Body of pancreas (tissue), 4 donors: ENCODE data around the gene NVL. TPM values are rescaled to one million over a fixed set of nuclear protein-coding genes. Genes with fewer than 3 reads are reported as not detected.

ENCODE experiments used
- ATAC-seq: fragments of 150-250 bp; one replicate; pipeline ENCODE4 v1.9.1; 2016
- DNase-seq, 4 donors: peaks; one replicate each; pipeline ENCODE4 v3.0.0-alpha.2; 2019
- H3K27ac ChIP-seq, 4 donors: fragments of 200-600 bp; sonication (generic); 1 replicate in 3 of 4; 2 replicates in 1 of 4; pipeline versions ENCODE4 v1.5.1 to v1.6.1; 2016 to 2019; ENCODE audit warnings: mild to moderate bottlenecking in 1 of 4, mixed read lengths in 1 of 4, moderate library complexity in 1 of 4
- H3K27me3 ChIP-seq, 2 donors: fragments of 200-600 bp; sonication (generic); one replicate each; pipeline ENCODE4 v1.6.0; 2016; ENCODE audit warnings: mild to moderate bottlenecking in 1 of 2
- H3K36me3 ChIP-seq, 2 donors: fragments of 200-600 bp; sonication (generic); replicated peaks in 1 of 2; 2 replicates each; pipeline ENCODE4 v1.5.1; 2016; ENCODE audit warnings: low read depth in 2 of 2; ENCODE audit not compliant: insufficient read depth in 1 of 2
- H3K4me1 ChIP-seq: fragments of 200-600 bp; sonication (generic); one replicate; pipeline ENCODE4 v1.6.0; 2016
- H3K4me3 ChIP-seq, 2 donors: fragments of 200-600 bp; sonication (generic); 1 replicate in 1 of 2; 2 replicates in 1 of 2; pipeline ENCODE4 v1.5.1; 2016 to 2019
- H3K9me3 ChIP-seq, 3 donors: fragments of 200-600 bp; sonication (generic); 1 replicate in 2 of 3; 2 replicates in 1 of 3; pipeline ENCODE4 v1.5.1; 2016
- CTCF ChIP-seq, 7 experiments: fragments of 450-650 bp in 4 of 7; fragments of 200-600 bp in 3 of 7; sonication (generic) in 3 of 7; IDR thresholded peaks; one replicate each; pipeline ENCODE4 v1.5.1; 2016 to 2019; ENCODE audit warnings: antibody characterized with exemption in 7 of 7
- POLR2A ChIP-seq, 3 donors: fragments of 450-650 bp; IDR thresholded peaks; one replicate each; pipeline ENCODE4 v1.6.1; 2016; ENCODE audit warnings: antibody characterized with exemption in 3 of 3, mild to moderate bottlenecking in 2 of 3
- WGBS, 2 donors: methylation state at CpG; one replicate each; pipeline ENCODE4 v1.1.5; 2017; 5-methylcytosine and 5-hydroxymethylcytosine counted together
- intact Hi-C: fragments of 100-400 bp; cut with DNase I; formaldehyde crosslinking; loops from one replicate; pipeline ENCODE4 v1.15.1; 2023
- total RNA-seq, 2 donors: library from RNA; depleted of rRNA; stranded (reverse); fragments of >200 nt; gene quantifications; one replicate each; pipeline ENCODE4 v1.1.0, GENCODE V29; 2016

NVL gene
- 10 to 100 TPM; 24.6 to 31.0 TPM for total RNA-seq

- no peak for TF ChIP-seq CTCF (IDR thresholded peaks at IDR 0.05)
- peak in 2 of 3 donors; percentile 73 to 77 for TF ChIP-seq POLR2A (IDR thresholded peaks at IDR 0.05)
- intact Hi-C loops = loop anchor here (10.0 kb wide), 2 partner anchors 145 to 215 kb away; partner anchors contain the start of genes DEGS1 and FBXO28
- Histone ChIP-seq H3K9me3 (no peaks in the 10 kb centered on the region), H3K27me3 (no peaks in the 10 kb centered on the region), H3K4me3 (peak within 1 kb of the TSS; percentile 89 to 93), H3K27ac (peak within 1 kb of the TSS; percentile 85 to 94 (median 93)), H3K4me1 (peaks cover 37% of the 10 kb centered on the region), H3K36me3 (no peaks in the 10 kb centered on the region)
- DNase-seq = peak; percentile 80 to 88 (median 84)
- peak; percentile 98 for ATAC-seq
- 0% methylated on average over 30 to 51 of the region's 52 CpGs for WGBS, 2 donors
Measured at GRCh38 chr1:224329842-224330753, at the start of gene NVL. TSS of gene NVL (minus strand) at chr1:224330172. CDS start at chr1:224330127, 45 bp downstream.

DNA sequence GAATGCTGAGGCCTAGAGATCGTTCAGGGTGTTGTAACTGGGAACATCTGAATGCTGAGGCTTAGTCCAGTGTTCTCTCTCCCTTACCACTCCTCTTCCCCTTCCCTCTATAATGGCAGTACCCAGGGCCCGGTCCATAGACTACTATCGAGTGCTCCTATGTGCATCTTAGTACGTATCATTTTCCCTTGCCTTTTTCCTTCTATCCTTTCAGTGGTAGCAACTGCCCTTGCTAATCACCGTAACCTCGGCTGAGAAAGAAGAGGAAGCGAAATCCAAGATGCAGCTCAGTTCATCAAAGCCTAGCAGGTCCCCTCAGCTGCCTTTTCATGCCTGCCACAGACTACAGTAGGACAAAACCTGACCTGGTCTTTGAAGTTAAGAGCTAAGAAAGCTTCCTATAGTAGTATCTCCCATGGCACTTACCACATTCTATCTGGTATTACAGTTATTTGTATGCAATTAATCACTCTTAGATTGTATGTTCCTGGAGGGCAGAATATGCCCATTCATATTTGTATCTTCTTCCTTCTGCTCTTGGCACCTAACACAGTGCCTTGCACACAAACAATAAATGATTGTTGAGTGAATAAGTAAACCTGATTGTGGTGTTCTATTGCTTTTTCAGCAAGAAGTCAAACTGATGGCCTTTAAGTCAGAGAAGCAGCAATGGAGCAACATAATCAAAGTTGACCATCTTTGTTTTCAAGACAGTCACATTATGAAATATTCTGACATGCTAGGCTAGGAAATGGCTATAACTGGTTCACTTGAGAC lies 49.1 kb upstream of the NVL start:
- H3K27me3 ChIP-seq = no peaks in the 10 kb centered on the region
- no peak for TF ChIP-seq CTCF (IDR thresholded peaks at IDR 0.05)
- TF ChIP-seq POLR2A (IDR thresholded peaks at IDR 0.05) = no peak
- no peak overlapping the region for H3K4me3 ChIP-seq
- ATAC-seq (no peak), DNase-seq (no peak)
- H3K36me3 ChIP-seq = peaks cover 0 to 9% of the 10 kb centered on the region in 2 donors
- 87 to 90% methylated on average over 7 of the region's 7 CpGs for WGBS, 2 donors
- no peaks in the 10 kb centered on the region for H3K4me1 ChIP-seq
- peak overlapping the region in 1 of 4 donors; percentile 27 for H3K27ac ChIP-seq
- no peaks in the 10 kb centered on the region for H3K9me3 ChIP-seq
- intact Hi-C loops = no loop called here

GRCh38 chr1:224377676-224378006 lies 47.7 kb upstream of the NVL start:
- no peaks in the 10 kb centered on the region for H3K9me3 ChIP-seq
- H3K4me3 ChIP-seq = no peak overlapping the region
- no peaks in the 10 kb centered on the region for H3K27me3 ChIP-seq
- peak overlapping the region in 1 of 4 donors; percentile 43 for H3K27ac ChIP-seq
- no peak for TF ChIP-seq POLR2A (IDR thresholded peaks at IDR 0.05)
- TF ChIP-seq CTCF (IDR thresholded peaks at IDR 0.05) = no peak
- ATAC-seq = no peak
- H3K36me3 ChIP-seq = peaks cover 0 to 9% of the 10 kb centered on the region in 2 donors
- H3K4me1 ChIP-seq = no peaks in the 10 kb centered on the region
- 74% methylated on average over 2 of the region's 2 CpGs; no CpG with 5 or more reads in 1 of the 2 donors for WGBS, 2 donors
- no peak for DNase-seq
- intact Hi-C loops = no loop called here

- no peak for DNase-seq
- intact Hi-C loops = no loop called here
- no peak for TF ChIP-seq CTCF (IDR thresholded peaks at IDR 0.05)
- no peak for TF ChIP-seq POLR2A (IDR thresholded peaks at IDR 0.05)
- H3K27ac ChIP-seq = no peak overlapping the region
- H3K4me1 ChIP-seq = no peaks in the 10 kb centered on the region
- no peaks in the 10 kb centered on the region for H3K27me3 ChIP-seq
- peaks cover 0 to 9% of the 10 kb centered on the region in 2 donors for H3K36me3 ChIP-seq
- ATAC-seq = no peak
- no peak overlapping the region for H3K4me3 ChIP-seq
- H3K9me3 ChIP-seq = no peaks in the 10 kb centered on the region
- 82 to 92% methylated on average over 3 of the region's 3 CpGs for WGBS, 2 donors
Measured at GRCh38 chr1:224375059-224375458, 45.1 kb upstream of the NVL start.
